ENCODE measurements around the gene HMGN4. TPM values are rescaled to one million over a fixed set of nuclear protein-coding genes. Genes with fewer than 3 reads are reported as not detected.

The HMGN4 gene
- total RNA-seq, 2 experiments from 2014 or later: 75.6 to 78.4 TPM

- CTCF ChIA-PET: interaction anchor here (1.1 to 2.6 kb wide), 2 partner anchors 29 to 220 kb away, joined by 3 to 6 read pairs; no protein-coding TSS in a partner anchor
- no peaks in the 10 kb centered on the region for H3K36me3 Mint-ChIP-seq
- H3K4me1 Mint-ChIP-seq: no peaks in the 10 kb centered on the region
- H3K27me3 Mint-ChIP-seq: no peaks in the 10 kb centered on the region
- H3K4me3 Mint-ChIP-seq: no peak overlapping the region
- H3K27ac Mint-ChIP-seq: no peak overlapping the region
- DNase-seq (no peak), ATAC-seq (no peak)
- H3K9me3 Mint-ChIP-seq (ENCODE audit: low read depth): no peaks in the 10 kb centered on the region
Observed at GRCh38 chr6:26561533-26562466, 23.6 kb downstream of the HMGN4 start.

GRCh38 chr6:26563488-26563887, 25.3 kb downstream of the HMGN4 start:
- Mint-ChIP-seq H3K27me3 (peaks cover under 1% of the 10 kb centered on the region), H3K4me3 (no peak overlapping the region), H3K4me1 (peaks cover 4% of the 10 kb centered on the region), H3K36me3 (peaks cover under 1% of the 10 kb centered on the region), H3K9me3 (ENCODE audit: low read depth) (no peaks in the 10 kb centered on the region), H3K27ac (no peak overlapping the region)
- DNase-seq (no peak), ATAC-seq (no peak)
- CTCF ChIA-PET: interaction anchor here (1.0 to 1.3 kb wide), 4 partner anchors 9 to 217 kb away, joined by 3 to 4 read pairs (median 4); no protein-coding TSS in a partner anchor

- peak; percentile 80 for ATAC-seq
- peak; percentile 97 for DNase-seq
- Mint-ChIP-seq H3K4me1 (peaks cover 38% of the 10 kb centered on the region), H3K4me3 (peak overlapping the region; percentile 98), H3K36me3 (peaks cover 3% of the 10 kb centered on the region), H3K9me3 (ENCODE audit: low read depth) (no peaks in the 10 kb centered on the region), H3K27me3 (peaks cover 5% of the 10 kb centered on the region), H3K27ac (peak overlapping the region; percentile 93)
- CTCF ChIA-PET: interaction anchor here (0.7 to 6.0 kb wide), 20 partner anchors 10 to 299 kb away, joined by 3 to 68 read pairs (median 6); partner anchors contain the start of gene HMGN4
Observed at GRCh38 chr6:26568601-26569432, 30.7 kb downstream of the HMGN4 start.

GRCh38 chr6:26569433-26569764, 31.2 kb downstream of the HMGN4 start:
- peak overlapping the region; percentile 93 for H3K27ac Mint-ChIP-seq
- H3K9me3 Mint-ChIP-seq (ENCODE audit: low read depth): no peaks in the 10 kb centered on the region
- peaks cover 5% of the 10 kb centered on the region for H3K27me3 Mint-ChIP-seq
- DNase-seq: no peak
- peak overlapping the region; percentile 98 for H3K4me3 Mint-ChIP-seq
- CTCF ChIA-PET: interaction anchor here (0.7 to 6.0 kb wide), 18 partner anchors 9 to 299 kb away, joined by 3 to 68 read pairs (median 6); partner anchors contain the start of gene HMGN4
- ATAC-seq: no peak
- peaks cover 38% of the 10 kb centered on the region for H3K4me1 Mint-ChIP-seq
- H3K36me3 Mint-ChIP-seq: peaks cover 3% of the 10 kb centered on the region

GRCh38 chr6:26570027-26570809, 32.1 kb downstream of the HMGN4 start:
- DNase-seq: no peak
- H3K27ac Mint-ChIP-seq: no peak overlapping the region
- peaks cover 5% of the 10 kb centered on the region for H3K27me3 Mint-ChIP-seq
- ATAC-seq: no peak
- no peaks in the 10 kb centered on the region for H3K9me3 Mint-ChIP-seq (ENCODE audit: low read depth)
- peaks cover 3% of the 10 kb centered on the region for H3K36me3 Mint-ChIP-seq
- no peak overlapping the region for H3K4me3 Mint-ChIP-seq
- CTCF ChIA-PET: interaction anchor here (0.8 to 6.0 kb wide), 13 partner anchors 8 to 240 kb away, joined by 3 to 68 read pairs (median 6); no protein-coding TSS in a partner anchor
- H3K4me1 Mint-ChIP-seq: peaks cover 38% of the 10 kb centered on the region

- Mint-ChIP-seq H3K4me3 (peak overlapping the region; percentile 83), H3K27me3 (peaks cover 9% of the 10 kb centered on the region), H3K9me3 (ENCODE audit: low read depth) (no peaks in the 10 kb centered on the region), H3K27ac (peak overlapping the region; percentile 81), H3K4me1 (peaks cover 42% of the 10 kb centered on the region), H3K36me3 (peaks cover 3% of the 10 kb centered on the region)
- DNase-seq (peak; percentile 65), ATAC-seq (peak; percentile 34)
- CTCF ChIA-PET: interaction anchor here (0.6 to 6.9 kb wide), 23 partner anchors 8 to 1253 kb away, joined by 3 to 136 read pairs (median 4); no protein-coding TSS in a partner anchor
Observed at GRCh38 chr6:26571592-26572296, 33.6 kb downstream of the HMGN4 start.

GRCh38 chr6:26575494-26575939, 37.4 kb downstream of the HMGN4 start:
- H3K4me1 Mint-ChIP-seq: peaks cover 36% of the 10 kb centered on the region
- H3K4me3 Mint-ChIP-seq: no peak overlapping the region
- peaks cover 11% of the 10 kb centered on the region for H3K27me3 Mint-ChIP-seq
- H3K27ac Mint-ChIP-seq: no peak overlapping the region
- H3K9me3 Mint-ChIP-seq (ENCODE audit: low read depth): peaks cover 7% of the 10 kb centered on the region
- CTCF ChIA-PET: interaction anchor here (1.1 to 6.9 kb wide), 2 partner anchors 17 to 234 kb away, joined by 3 to 136 read pairs; no protein-coding TSS in a partner anchor
- ATAC-seq: no peak
- peaks cover 4% of the 10 kb centered on the region for H3K36me3 Mint-ChIP-seq
- DNase-seq: no peak

- no peak for ATAC-seq
- Mint-ChIP-seq H3K4me3 (peak overlapping the region; percentile 80), H3K27ac (no peak overlapping the region), H3K4me1 (peaks cover 38% of the 10 kb centered on the region), H3K9me3 (ENCODE audit: low read depth) (peaks cover 7% of the 10 kb centered on the region), H3K36me3 (peaks cover 4% of the 10 kb centered on the region), H3K27me3 (peaks cover 15% of the 10 kb centered on the region)
- CTCF ChIA-PET: interaction anchor here (1.1 to 6.9 kb wide), 3 partner anchors 16 to 246 kb away, joined by 3 to 136 read pairs (median 6); no protein-coding TSS in a partner anchor
- no peak for DNase-seq
Observed at GRCh38 chr6:26576407-26576843, 38.3 kb downstream of the HMGN4 start.

- DNase-seq (peak; percentile 78), ATAC-seq (peak; percentile 45)
- Mint-ChIP-seq H3K27ac (peak overlapping the region; percentile 68), H3K4me3 (peak overlapping the region; percentile 80), H3K36me3 (peaks cover 4% of the 10 kb centered on the region), H3K9me3 (ENCODE audit: low read depth) (peaks cover 7% of the 10 kb centered on the region), H3K27me3 (peaks cover 15% of the 10 kb centered on the region), H3K4me1 (peaks cover 31% of the 10 kb centered on the region)
- CTCF ChIA-PET: interaction anchor here (1.4 to 6.9 kb wide), 3 partner anchors 15 to 255 kb away, joined by 5 to 136 read pairs (median 6); no protein-coding TSS in a partner anchor
Observed at GRCh38 chr6:26576929-26577719, 39.0 kb downstream of the HMGN4 start.

- H3K27ac Mint-ChIP-seq: peak overlapping the region; percentile 68
Observed at GRCh38 chr6:26577720-26578072, 39.5 kb downstream of the HMGN4 start.

GRCh38 chr6:26578279-26578678, 40.1 kb downstream of the HMGN4 start:
- peaks cover 7% of the 10 kb centered on the region for H3K9me3 Mint-ChIP-seq (ENCODE audit: low read depth)
- peaks cover 4% of the 10 kb centered on the region for H3K36me3 Mint-ChIP-seq
- DNase-seq (no peak), ATAC-seq (no peak)
- peaks cover 22% of the 10 kb centered on the region for H3K27me3 Mint-ChIP-seq
- no peak overlapping the region for H3K27ac Mint-ChIP-seq
- H3K4me1 Mint-ChIP-seq: peaks cover 24% of the 10 kb centered on the region
- H3K4me3 Mint-ChIP-seq: peak overlapping the region; percentile 5
- CTCF ChIA-PET: interaction anchor here (1.4 to 2.5 kb wide), 4 partner anchors 9 to 256 kb away, joined by 3 to 14 read pairs (median 6); no protein-coding TSS in a partner anchor

More at GRCh38 chr6:26577720-26578072, 39.5 kb downstream of the HMGN4 start:
- Mint-ChIP-seq H3K9me3 (ENCODE audit: low read depth) (peaks cover 7% of the 10 kb centered on the region), H3K27me3 (peaks cover 16% of the 10 kb centered on the region), H3K4me1 (peaks cover 30% of the 10 kb centered on the region), H3K4me3 (peak overlapping the region; percentile 80), H3K36me3 (peaks cover 4% of the 10 kb centered on the region)
- DNase-seq (no peak), ATAC-seq (no peak)
- CTCF ChIA-PET: interaction anchor here (1.4 to 2.5 kb wide), 3 partner anchors 9 to 255 kb away, joined by 5 to 14 read pairs (median 6); no protein-coding TSS in a partner anchor

All from activated CD8-positive, alpha-beta memory T cell treated with anti-CD3 and anti-CD28 coated beads, Interleukin-2, amount 10 ng/mL, durations not matched to agents 7 days and 5 days (primary cell).